ENCODE measurements around the gene MYO7A.

Gene MYO7A

GRCh38 chr11:77147668-77148321 lies 19.7 kb downstream of the MYO7A start:
- no peak for DNase-seq

- DNase-seq = no peak
These were observed 21.1 kb downstream of the MYO7A start for GRCh38 chr11:77148963-77149715.

DNA sequence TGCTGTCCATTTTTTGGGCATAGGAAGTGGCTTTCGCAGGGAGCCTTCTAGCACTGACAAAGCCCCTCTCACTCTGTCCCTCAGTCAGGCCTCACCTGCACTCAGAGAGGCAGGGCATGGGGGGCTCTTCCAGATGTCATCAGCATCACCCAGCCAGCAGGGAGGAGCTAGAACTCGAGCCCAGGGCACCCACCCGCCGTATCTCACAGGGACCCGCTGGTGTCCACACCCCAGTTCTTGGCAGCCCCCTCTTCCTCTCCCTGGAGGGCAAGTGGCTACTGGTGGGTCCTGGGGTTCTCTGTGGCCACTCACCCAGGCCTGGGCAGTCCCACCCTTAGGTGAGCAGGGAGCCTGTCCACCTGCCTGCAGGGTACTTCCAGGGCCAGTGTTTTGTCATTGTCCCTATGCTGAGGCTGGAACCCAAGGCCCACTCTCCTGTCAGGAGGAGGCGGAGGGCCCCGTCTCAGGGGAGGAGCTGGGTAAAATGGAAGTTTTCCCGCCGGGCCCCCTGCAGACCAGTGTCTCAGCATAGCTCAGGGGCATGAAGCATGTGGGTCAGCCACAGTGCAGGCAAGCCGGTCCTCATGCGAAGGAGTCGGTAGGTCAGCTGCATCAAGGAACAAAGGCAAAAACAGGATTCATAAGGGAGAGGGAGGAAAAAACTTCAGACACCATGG lies 21.8 kb downstream of the MYO7A start:
- DNase-seq = no peak

DNA sequence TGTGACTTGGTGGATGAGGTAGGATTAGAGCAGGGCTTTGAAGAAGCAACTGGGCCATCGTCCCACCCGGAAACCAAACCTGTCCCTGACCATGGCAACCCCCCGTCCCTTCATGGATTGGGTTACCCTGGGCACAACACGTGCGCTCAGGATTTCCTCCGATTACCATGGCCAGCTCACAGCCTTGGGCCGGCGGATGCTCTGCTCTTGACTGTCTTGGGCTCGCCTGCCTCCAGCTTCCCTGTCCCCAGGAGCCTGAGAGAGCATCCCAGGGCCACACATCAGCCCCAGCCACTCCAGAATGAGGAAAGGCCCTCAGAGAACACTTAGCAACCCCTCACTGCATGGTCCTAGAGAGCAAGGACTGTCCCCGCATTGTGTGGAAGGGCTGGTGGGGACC lies 22.8 kb downstream of the MYO7A start:
- DNase-seq = no peak

GRCh38 chr11:77151804-77152509 lies 23.9 kb downstream of the MYO7A start:
- DNase-seq = no peak

DNA sequence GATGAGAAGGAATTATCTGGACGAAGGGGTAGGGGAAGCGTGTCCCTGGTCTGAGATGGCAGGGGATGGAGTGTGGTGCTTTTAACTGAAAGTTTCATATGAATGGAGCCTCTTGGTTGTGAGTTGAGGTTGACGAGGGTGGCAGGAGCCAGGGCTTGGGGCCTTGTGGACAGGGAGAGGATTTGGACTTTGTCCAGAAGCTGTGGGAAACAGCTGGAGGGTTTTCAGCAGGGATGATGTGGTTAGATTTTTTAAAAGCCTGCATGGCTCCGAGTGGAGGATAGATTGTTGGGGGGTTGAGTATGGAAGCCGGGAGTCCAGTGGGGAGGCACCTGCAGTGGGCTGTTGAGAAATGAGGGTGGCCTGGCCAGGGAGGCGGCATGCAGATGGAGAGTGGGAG lies 24.8 kb downstream of the MYO7A start:
- no peak for DNase-seq

GRCh38 chr11:77153276-77154185 lies 25.5 kb downstream of the MYO7A start:
- no peak for DNase-seq

DNA sequence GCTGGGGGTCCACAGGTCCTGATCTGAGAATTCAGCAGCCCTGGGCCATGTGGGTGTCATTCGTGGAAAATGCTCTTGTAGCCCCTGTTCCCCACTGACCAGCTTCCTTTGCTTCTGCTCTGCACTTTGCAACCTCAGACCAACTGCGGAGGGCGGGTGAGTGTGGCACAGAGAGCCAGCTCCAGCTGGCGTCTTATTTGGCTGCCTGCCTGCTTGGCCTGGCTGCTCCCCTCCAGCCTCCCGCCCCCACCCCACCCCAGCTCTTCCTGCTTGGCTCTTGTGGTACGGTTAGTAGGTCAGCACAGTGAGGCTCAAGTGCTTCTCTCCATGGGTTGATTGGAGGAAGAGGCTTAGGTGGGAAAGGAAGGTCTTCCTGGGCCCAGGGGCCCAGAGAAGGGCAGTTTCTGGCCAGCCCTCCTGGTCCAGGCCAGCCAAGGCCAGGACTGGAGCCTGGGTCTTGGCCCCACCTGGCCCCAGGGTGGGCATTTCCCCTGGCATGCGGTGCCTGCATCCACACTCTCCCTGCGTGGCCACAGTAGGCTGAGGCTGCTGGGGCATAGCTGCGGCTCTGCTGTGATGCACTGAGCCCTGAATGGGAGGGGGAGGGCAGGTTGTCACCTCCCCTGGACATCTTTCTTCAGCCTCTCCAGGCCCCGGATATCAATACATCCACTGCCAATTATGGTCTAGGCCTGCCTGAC lies 26.5 kb downstream of the MYO7A start:
- DNase-seq = no peak

GRCh38 chr11:77155082-77155475 lies 27.0 kb downstream of the MYO7A start:
- no peak for DNase-seq

DNA sequence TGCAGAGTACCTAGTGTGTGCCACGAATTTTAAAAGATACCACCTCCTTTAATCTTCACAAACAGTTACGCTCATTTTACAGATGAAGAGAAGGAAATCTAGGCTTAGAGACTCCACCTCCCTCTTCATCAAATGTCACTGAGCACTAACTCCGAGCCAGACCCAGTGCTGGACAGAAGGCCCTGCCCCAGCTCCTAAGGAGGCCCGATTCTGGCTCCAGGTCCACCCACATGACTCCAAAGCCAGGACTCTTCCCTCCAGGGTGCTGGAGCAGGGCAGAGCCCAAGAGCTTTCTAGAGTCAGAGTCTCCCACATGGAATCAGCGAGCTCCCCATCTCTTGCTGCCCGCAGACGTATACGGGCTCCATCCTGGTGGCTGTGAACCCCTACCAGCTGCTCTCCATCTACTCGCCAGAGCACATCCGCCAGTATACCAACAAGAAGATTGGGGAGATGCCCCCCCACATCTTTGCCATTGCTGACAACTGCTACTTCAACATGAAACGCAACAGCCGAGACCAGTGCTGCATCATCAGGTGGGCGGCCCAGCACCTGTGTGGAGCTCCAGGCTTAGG lies 27.6 kb downstream of the MYO7A start:
- no peak for DNase-seq

DNA sequence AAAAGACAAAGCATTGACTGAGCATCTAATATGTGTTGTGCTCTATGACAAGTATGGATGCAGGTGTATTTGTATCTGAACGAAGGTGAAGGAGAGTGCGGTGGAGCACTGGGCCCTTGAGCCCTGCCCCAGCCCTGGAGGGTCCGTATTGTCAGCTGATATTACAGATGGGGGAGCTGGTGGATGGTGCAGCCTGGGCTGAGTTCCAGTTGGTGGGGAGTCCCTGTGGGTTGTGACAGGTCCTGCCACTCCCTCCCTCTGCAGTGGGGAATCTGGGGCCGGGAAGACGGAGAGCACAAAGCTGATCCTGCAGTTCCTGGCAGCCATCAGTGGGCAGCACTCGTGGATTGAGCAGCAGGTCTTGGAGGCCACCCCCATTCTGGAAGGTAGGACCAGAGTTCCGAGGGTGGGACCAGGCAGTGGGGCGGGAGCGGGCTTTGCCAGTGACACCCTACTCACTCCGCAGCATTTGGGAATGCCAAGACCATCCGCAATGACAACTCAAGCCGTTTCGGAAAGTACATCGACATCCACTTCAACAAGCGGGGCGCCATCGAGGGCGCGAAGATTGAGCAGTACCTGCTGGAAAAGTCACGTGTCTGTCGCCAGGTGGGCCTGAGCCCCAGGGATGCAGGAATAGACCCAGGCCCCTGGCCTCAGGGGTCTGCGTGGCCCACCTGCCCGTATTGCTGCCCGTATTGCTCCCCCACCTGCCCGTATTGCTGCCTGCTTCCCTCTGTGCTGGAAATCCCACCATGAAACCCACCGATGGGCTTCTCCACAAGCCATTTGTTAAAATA lies 28.6 kb downstream of the MYO7A start:
- DNase-seq = no peak

DNA sequence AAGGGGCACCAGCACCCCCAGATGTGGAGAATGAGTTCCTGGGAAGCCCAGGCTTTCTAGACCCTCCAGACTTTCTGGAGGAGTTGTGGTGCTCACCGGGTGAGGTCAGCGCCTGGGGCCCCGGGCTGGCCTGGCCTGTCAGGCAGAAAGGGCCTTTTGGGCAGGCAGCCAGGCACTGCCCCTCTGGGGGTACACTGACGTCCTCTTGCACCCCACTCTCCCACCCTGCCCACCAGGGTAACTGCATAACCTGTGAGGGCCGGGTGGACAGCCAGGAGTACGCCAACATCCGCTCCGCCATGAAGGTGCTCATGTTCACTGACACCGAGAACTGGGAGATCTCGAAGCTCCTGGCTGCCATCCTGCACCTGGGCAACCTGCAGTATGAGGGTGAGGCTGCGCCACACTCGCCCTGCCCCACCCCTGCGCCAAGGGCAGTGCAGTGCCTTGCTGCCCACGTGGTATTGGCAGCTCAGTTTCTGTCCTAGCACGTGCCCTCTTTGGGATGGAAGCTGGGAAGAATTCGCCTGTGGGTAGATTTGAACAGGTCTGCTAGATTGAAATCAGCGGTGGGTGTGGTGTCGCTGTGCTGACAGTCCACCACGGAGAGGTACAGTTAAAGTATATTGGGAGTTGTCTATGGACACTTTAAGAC lies 30.1 kb downstream of the MYO7A start:
- DNase-seq = no peak

DNA sequence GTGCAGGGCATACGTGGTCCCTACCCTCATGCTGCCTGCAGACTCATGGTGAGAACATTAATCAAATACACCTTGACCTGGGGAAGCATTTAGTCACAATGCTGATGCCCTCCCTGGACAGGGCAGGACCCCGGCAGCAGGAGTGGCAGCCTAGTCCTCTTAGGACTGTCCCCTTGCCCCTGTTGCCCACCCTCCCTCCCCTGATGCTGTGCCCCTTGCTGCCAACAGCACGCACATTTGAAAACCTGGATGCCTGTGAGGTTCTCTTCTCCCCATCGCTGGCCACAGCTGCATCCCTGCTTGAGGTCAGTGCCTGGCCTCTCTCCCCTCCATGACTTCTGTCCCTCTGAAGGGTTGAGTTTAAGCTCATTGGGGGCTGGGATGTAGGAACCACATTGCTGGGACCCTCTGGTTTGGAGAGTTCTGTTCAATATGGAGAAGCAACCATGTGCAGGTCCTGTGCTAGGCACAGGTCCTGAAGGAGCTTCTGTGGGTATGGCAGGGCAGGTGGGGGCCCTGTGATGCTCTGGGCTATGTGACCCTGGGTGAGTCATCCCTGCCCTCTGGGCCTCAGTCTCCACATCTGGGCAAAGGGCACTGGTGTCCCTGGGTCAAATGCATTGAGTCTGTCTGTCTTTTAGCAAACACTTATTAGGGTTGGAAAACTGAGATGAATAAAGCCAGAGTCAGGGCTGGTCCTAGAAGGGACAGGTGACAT lies 31.3 kb downstream of the MYO7A start:
- DNase-seq = no peak

- no peak for DNase-seq
These were observed 32.0 kb downstream of the MYO7A start for GRCh38 chr11:77159937-77160495.

DNA sequence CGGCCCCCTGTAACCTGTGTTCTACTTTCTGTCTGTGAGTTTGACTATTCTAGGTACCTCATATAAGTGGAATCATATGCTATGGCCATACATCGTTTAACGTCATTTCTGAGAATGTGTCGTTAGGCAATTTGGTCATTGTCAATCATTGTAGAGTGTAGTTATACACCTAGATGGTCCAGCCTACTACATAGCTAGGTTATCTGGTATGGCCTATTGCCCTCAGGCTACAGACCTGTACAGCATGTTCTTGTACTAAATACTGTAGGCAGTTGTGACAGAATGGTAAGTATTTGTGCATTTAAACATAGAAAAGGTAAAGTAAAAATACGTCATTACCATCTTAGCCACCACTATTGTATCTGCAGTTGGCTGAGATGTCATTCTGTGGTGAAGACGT lies 35.2 kb downstream of the MYO7A start:
- DNase-seq = no peak

- no peak for DNase-seq
These were observed 37.0 kb downstream of the MYO7A start for GRCh38 chr11:77165066-77165465.

DNA sequence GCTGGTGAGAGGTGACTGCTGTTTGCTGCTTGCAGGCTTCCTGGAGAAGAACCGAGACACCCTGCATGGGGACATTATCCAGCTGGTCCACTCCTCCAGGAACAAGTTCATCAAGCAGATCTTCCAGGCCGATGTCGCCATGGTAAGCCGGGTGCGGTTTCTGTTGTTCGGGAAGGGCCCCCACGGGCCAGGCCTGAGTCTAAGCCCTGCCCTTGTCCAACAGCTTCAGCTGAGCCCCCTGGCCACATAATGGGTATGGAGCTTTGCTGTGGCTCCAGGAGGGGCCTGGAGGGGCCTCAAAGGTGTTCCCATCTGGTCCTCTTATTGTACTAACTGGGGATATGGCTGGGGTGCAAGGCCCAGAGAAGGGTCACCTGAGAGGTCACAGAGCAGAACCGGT lies 38.0 kb downstream of the MYO7A start:
- DNase-seq = no peak

- DNase-seq = no peak
These were observed 39.1 kb downstream of the MYO7A start for GRCh38 chr11:77167111-77167626.

GRCh38 chr11:77167791-77168190 lies 39.7 kb downstream of the MYO7A start:
- no peak for DNase-seq
